Neural cell (in vitro differentiated cells): ENCODE results near the gene GART. TPM values are rescaled to one million over a fixed set of nuclear protein-coding genes. Genes with fewer than 3 reads are reported as not detected.

Source experiments
- H2AFZ ChIP-seq: fragments of 200-600, 300-800 bp; sonication (generic), shearing (Covaris generic); 2 replicates; pipeline ENCODE4 v1.6.0; 2014; ENCODE audit warnings: low read depth, mild to moderate bottlenecking, antibody characterized with exemption, low read length, moderate library complexity
- H3F3A ChIP-seq: fragments of 200-600 bp; shearing (Covaris generic); 2 replicates; pipeline ENCODE4 v1.6.1; 2016; ENCODE audit warnings: mild to moderate bottlenecking, moderate library complexity, mixed read lengths, antibody characterized with exemption, low read length; ENCODE audit not compliant: insufficient read depth, poor library complexity, severe bottlenecking
- H3K27ac ChIP-seq: fragments of 200-600, 300-800 bp; sonication (generic), shearing (Covaris generic); 2 replicates; pipeline ENCODE4 v1.5.1; 2014; ENCODE audit warnings: mild to moderate bottlenecking, low read length, moderate library complexity
- H3K27me3 ChIP-seq: fragments of 300-800, 200-600 bp; sonication (generic), shearing (Covaris generic); 2 replicates; pipeline ENCODE4 v1.6.0; 2014; ENCODE audit warnings: mild to moderate bottlenecking, low read depth, low read length, moderate library complexity; ENCODE audit not compliant: insufficient read depth
- H3K36me3 ChIP-seq: fragments of 300-800, 200-600 bp; sonication (generic), shearing (Covaris generic); 2 replicates; pipeline ENCODE4 v1.5.1; 2014; ENCODE audit warnings: mild to moderate bottlenecking, antibody characterized with exemption, low read length, moderate library complexity; ENCODE audit not compliant: insufficient read depth
- H3K4me2 ChIP-seq: fragments of 300-800, 200-600 bp; sonication (generic), shearing (Covaris generic); 2 replicates; pipeline ENCODE4 v1.6.0; 2014; ENCODE audit warnings: mild to moderate bottlenecking, low read length
- H3K4me3 ChIP-seq: fragments of 300-800, 200-600 bp; sonication (generic), shearing (Covaris generic); 2 replicates; pipeline ENCODE4 v1.5.1; 2014; ENCODE audit warnings: mild to moderate bottlenecking, low read length, moderate library complexity
- H3K79me2 ChIP-seq: fragments of 200-600 bp; shearing (Covaris generic); replicated peaks from 2 replicates; pipeline ENCODE4 v1.6.0; 2014; ENCODE audit warnings: mild to moderate bottlenecking, low read length, moderate library complexity; ENCODE audit not compliant: insufficient read depth
- H3K9ac ChIP-seq: fragments of 300-800, 200-600 bp; sonication (generic), shearing (Covaris generic); 2 replicates; pipeline ENCODE4 v1.6.1; 2016; ENCODE audit warnings: mild to moderate bottlenecking, low read length, mixed read lengths
- H3K9me2 ChIP-seq: fragments of 200-600 bp; shearing (Covaris generic); 2 replicates; pipeline ENCODE4 v1.6.1; 2016; ENCODE audit warnings: mild to moderate bottlenecking, low read length, mixed read lengths; ENCODE audit not compliant: insufficient read depth
- H3K9me3 ChIP-seq: fragments of 200-600, 300-800 bp; sonication (generic), shearing (Covaris generic); 2 replicates; pipeline ENCODE4 v1.6.1; 2016; ENCODE audit warnings: mild to moderate bottlenecking, mixed run types, low read length, moderate library complexity, mixed read lengths
- H4K20me1 ChIP-seq: fragments of 200-600 bp; shearing (Covaris generic); 2 replicates; pipeline ENCODE4 v1.6.1; 2016; ENCODE audit warnings: mild to moderate bottlenecking, mixed run types; ENCODE audit not compliant: insufficient read depth
- CTCF ChIP-seq: fragments of 450-650 bp; IDR thresholded peaks from 2 replicates; pipeline ENCODE4 v1.5.1; 2014; ENCODE audit warnings: antibody characterized with exemption, mild to moderate bottlenecking, moderate library complexity; ENCODE audit not compliant: poor library complexity, severe bottlenecking
- EP300 ChIP-seq: fragments of 450-650 bp; conservative IDR thresholded peaks from 2 replicates; pipeline ENCODE4 v1.6.1; 2014; ENCODE audit warnings: antibody characterized with exemption, mild to moderate bottlenecking, moderate library complexity; ENCODE audit not compliant: poor library complexity, severe bottlenecking
- EZH2 ChIP-seq: fragments of 200-600, 300-800 bp; shearing (Covaris generic), sonication (generic); IDR thresholded peaks from 2 replicates; pipeline ENCODE4 v1.6.1; 2014; ENCODE audit warnings: antibody characterized with exemption, low read length, borderline replicate concordance, mild to moderate bottlenecking; ENCODE audit not compliant: insufficient read depth, poor library complexity, severe bottlenecking
- MXI1 ChIP-seq: fragments of 450-650 bp; conservative IDR thresholded peaks from 2 replicates; pipeline ENCODE4 v1.6.1; 2014; ENCODE audit warnings: antibody characterized with exemption, mild to moderate bottlenecking; ENCODE audit not compliant: poor library complexity, severe bottlenecking
- POLR2AphosphoS5 ChIP-seq: IDR thresholded peaks from 2 replicates; pipeline ENCODE4 v1.6.1; 2012
- RAD21 ChIP-seq: fragments of 450-650 bp; conservative IDR thresholded peaks from 2 replicates; pipeline ENCODE4 v1.6.1; 2014; ENCODE audit warnings: antibody characterized with exemption, mild to moderate bottlenecking, moderate library complexity
- REST ChIP-seq: IDR thresholded peaks from 2 replicates; pipeline ENCODE4 v1.6.1; 2012; ENCODE audit warnings: borderline replicate concordance
- SMC3 ChIP-seq: fragments of 450-650 bp; conservative IDR thresholded peaks from 2 replicates; pipeline ENCODE4 v1.6.1; 2014; ENCODE audit warnings: antibody characterized with exemption, mild to moderate bottlenecking, moderate library complexity; ENCODE audit not compliant: poor library complexity
- TAF1 ChIP-seq: IDR thresholded peaks from 2 replicates; pipeline ENCODE4 v1.6.1; 2012; ENCODE audit warnings: low read depth
- polyA plus RNA-seq: library from polyadenylated mRNA; depleted of rRNA; stranded (reverse); fragments of >200 nt; gene quantifications from 2 replicates; pipeline ENCODE4 v1.2.3, GENCODE V29; 2014

GART gene
- polyA plus RNA-seq, 1 donor from 2014 or later: 87.5 TPM

GRCh38 chr21:33560965-33561364 is 19.0 kb upstream of the GART start:
- Histone ChIP-seq H2AFZ (no peak overlapping the region), H3K27ac (no peak overlapping the region), H3K27me3 (no peaks in the 10 kb centered on the region), H3K9ac (no peak overlapping the region), H3K79me2 (peaks cover 32% of the 10 kb centered on the region), H3K9me2 (no peaks in the 10 kb centered on the region), H3F3A (no peaks in the 10 kb centered on the region), H3K4me3 (no peak overlapping the region), H3K36me3 (peaks cover 12% of the 10 kb centered on the region), H3K4me2 (no peak overlapping the region), H3K9me3 (no peaks in the 10 kb centered on the region), H4K20me1 (no peaks in the 10 kb centered on the region)
- no peak for TF ChIP-seq REST
- no peak for TF ChIP-seq TAF1
- TF ChIP-seq EP300: no peak

GRCh38 chr21:33559813-33560212 is 17.9 kb upstream of the GART start:
- no peak overlapping the region for H3K4me3 ChIP-seq
- H3K4me2 ChIP-seq: no peak overlapping the region
- no peaks in the 10 kb centered on the region for H3K9me3 ChIP-seq
- no peaks in the 10 kb centered on the region for H3K27me3 ChIP-seq
- no peak overlapping the region for H3K9ac ChIP-seq
- H3K79me2 ChIP-seq: peaks cover 38% of the 10 kb centered on the region
- TF ChIP-seq SMC3 (no peak), CTCF (no peak), EZH2 (no peak), RAD21 (no peak), POLR2AphosphoS5 (no peak)
- H3K9me2 ChIP-seq: no peaks in the 10 kb centered on the region
- no peak overlapping the region for H3K27ac ChIP-seq
- no peaks in the 10 kb centered on the region for H4K20me1 ChIP-seq
- peaks cover 12% of the 10 kb centered on the region for H3K36me3 ChIP-seq
- H3F3A ChIP-seq: no peaks in the 10 kb centered on the region
- no peak overlapping the region for H2AFZ ChIP-seq

- TF ChIP-seq CTCF (no peak), EZH2 (no peak), POLR2AphosphoS5 (no peak), RAD21 (no peak), REST (no peak), MXI1 (no peak), EP300 (no peak), SMC3 (no peak), TAF1 (no peak)
- Histone ChIP-seq H3K27ac (no peak overlapping the region), H3K36me3 (peaks cover 12% of the 10 kb centered on the region)
Measured at GRCh38 chr21:33558777-33559421, 17.0 kb upstream of the GART start.

More at GRCh38 chr21:33558777-33559421, 17.0 kb upstream of the GART start:
- peaks cover 45% of the 10 kb centered on the region for H3K79me2 ChIP-seq
- H3F3A ChIP-seq: no peaks in the 10 kb centered on the region
- no peaks in the 10 kb centered on the region for H3K9me3 ChIP-seq
- H3K4me2 ChIP-seq: no peak overlapping the region
- H2AFZ ChIP-seq: no peak overlapping the region
- no peaks in the 10 kb centered on the region for H4K20me1 ChIP-seq
- H3K9me2 ChIP-seq: no peaks in the 10 kb centered on the region
- H3K27me3 ChIP-seq: no peaks in the 10 kb centered on the region
- no peak overlapping the region for H3K9ac ChIP-seq
- H3K4me3 ChIP-seq: no peak overlapping the region
